GM19240 (cell line): Measurements from ENCODE around the gene ANKRD11.
A peak's percentile ranks its signal among the peaks of the same experiment; 100 is the strongest.
"Not testable (repeated sequence)": the region's sequence is repeated elsewhere in the genome, so short reads cannot be mapped to it uniquely, and the experiment has no call there.

Experiments
- DNase-seq: peaks from one replicate; pipeline ENCODE4 v3.0.0; 2011; ENCODE audit warnings: low spot score; ENCODE audit not compliant: insufficient read length

ANKRD11 gene

GRCh38 chr16:89433363-89433984, 56.9 kb downstream of the ANKRD11 start:
- DNase-seq = not testable (repeated sequence)

GRCh38 chr16:89431630-89432029, 58.7 kb downstream of the ANKRD11 start:
- no peak for DNase-seq

GRCh38 chr16:89431158-89431584, 59.2 kb downstream of the ANKRD11 start:
- no peak for DNase-seq

- no peak for DNase-seq
These were observed 59.8 kb downstream of the ANKRD11 start for GRCh38 chr16:89430436-89431157.

- DNase-seq = not testable (repeated sequence)
These were observed 61.8 kb downstream of the ANKRD11 start for GRCh38 chr16:89428605-89429004.

- no peak for DNase-seq
These were observed 63.4 kb downstream of the ANKRD11 start for GRCh38 chr16:89426736-89427530.

- no peak for DNase-seq
These were observed 64.8 kb downstream of the ANKRD11 start for GRCh38 chr16:89425523-89425922.

- no peak for DNase-seq
These were observed 66.6 kb downstream of the ANKRD11 start for GRCh38 chr16:89423681-89424260.

GRCh38 chr16:89422905-89423630, 67.3 kb downstream of the ANKRD11 start:
- DNase-seq = peak; percentile 43

GRCh38 chr16:89422527-89422904, 67.8 kb downstream of the ANKRD11 start:
- DNase-seq = peak; percentile 50

GRCh38 chr16:89421300-89421699, 69.1 kb downstream of the ANKRD11 start:
- not testable (repeated sequence) for DNase-seq

GRCh38 chr16:89420204-89420603, 70.2 kb downstream of the ANKRD11 start:
- no peak for DNase-seq

- no peak for DNase-seq
These were observed 72.0 kb downstream of the ANKRD11 start for GRCh38 chr16:89418352-89418751.

- no peak for DNase-seq
These were observed 73.0 kb downstream of the ANKRD11 start for GRCh38 chr16:89417352-89417751.

- no peak for DNase-seq
These were observed 76.4 kb downstream of the ANKRD11 start for GRCh38 chr16:89413811-89414585.

- DNase-seq = no peak
These were observed 77.5 kb downstream of the ANKRD11 start for GRCh38 chr16:89412811-89413210.

GRCh38 chr16:89411335-89411850, 79.0 kb downstream of the ANKRD11 start:
- no peak for DNase-seq

- no peak for DNase-seq
These were observed 79.5 kb downstream of the ANKRD11 start for GRCh38 chr16:89410794-89411309.

GRCh38 chr16:89410322-89410721, 80.0 kb downstream of the ANKRD11 start:
- DNase-seq = no peak

- DNase-seq = no peak
These were observed 81.1 kb downstream of the ANKRD11 start for GRCh38 chr16:89409161-89409711.
